ENCODE data around the gene SNCA.

GRCh38 chr4:89681219-89681618, 155.7 kb downstream of the SNCA start:
- TF ChIP-seq CTCF (IDR thresholded peaks at IDR 0.05) (no peak), POLR2A (IDR thresholded peaks at IDR 0.05) (no peak)
